ENCODE results near the gene MMP13. TPM values are rescaled to one million over a fixed set of nuclear protein-coding genes. Genes with fewer than 3 reads are reported as not detected.
"Not testable (repeated sequence)": the region's sequence is repeated elsewhere in the genome, so short reads cannot be mapped to it uniquely, and the experiment has no call there.

Gene MMP13
- total RNA-seq, result 1 to 10 TPM; 1.5 to 1.7 TPM
- under 1 TPM in 1 of 2 donors, not detected in 1; 0.08 TPM for polyA plus RNA-seq (ENCODE audit: insufficient read length in 2 of 2)
- long read RNA-seq, donor 1, result 0 reads
- long read RNA-seq, donor 2, result 0 reads
- long read RNA-seq, donor 3, result 0 reads
- long read RNA-seq, donor 4, result 0 reads

GRCh38 chr11:102955624-102956023 lies at the start of gene MMP13:
Gene MMP13, minus strand, starts transcription at chr11:102955732. Its CDS starts 27 bp downstream, at chr11:102955705.
- Histone ChIP-seq H3K27me3 (ENCODE audit: control insufficient read depth, insufficient read depth, low read length) (no peaks in the 10 kb centered on the region), H3K4me3 (ENCODE audit: low read depth, low read length) (no peak within 1 kb of the TSS), H3K27ac (ENCODE audit: low read depth, low read length) (no peak within 1 kb of the TSS), H3K36me3 (ENCODE audit: control insufficient read depth, insufficient read depth, low read length) (no peaks in the 10 kb centered on the region), H3K4me1 (ENCODE audit: control insufficient read depth, insufficient read depth, low read length) (no peaks in the 10 kb centered on the region), H3K9me3 (ENCODE audit: control insufficient read depth, insufficient read depth, low read length) (no peaks in the 10 kb centered on the region)
- no peak for DNase-seq (ENCODE audit: low read depth in 4 of 6, low spot score in 6 of 6)
- WGBS (ENCODE audit: insufficient coverage), result 100% methylated on average over 3 of the region's 6 CpGs

DNA sequence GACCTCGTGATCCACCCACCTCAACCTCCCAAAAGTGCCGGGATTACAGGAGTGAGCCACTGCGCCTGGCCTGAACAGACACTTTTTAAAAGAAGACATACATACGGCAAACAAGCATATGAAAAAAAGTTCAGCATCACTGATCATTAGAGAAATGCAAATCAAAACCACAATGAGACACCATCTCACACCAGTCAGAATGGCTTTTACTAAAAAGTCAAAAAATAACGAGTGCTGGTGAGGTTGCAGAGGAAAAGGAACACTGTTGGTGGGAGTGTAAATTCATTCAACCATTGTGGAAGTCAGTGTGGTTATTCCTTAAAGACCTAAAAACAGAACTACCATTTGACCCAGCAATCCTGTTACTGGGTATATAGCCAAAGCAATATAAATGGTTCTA lies 48.7 kb upstream of the MMP13 start:
- not testable (repeated sequence) for H3K4me1 ChIP-seq (ENCODE audit: control insufficient read depth, insufficient read depth, low read length); H3K27ac ChIP-seq (ENCODE audit: low read depth, low read length); H3K27me3 ChIP-seq (ENCODE audit: control insufficient read depth, insufficient read depth, low read length); H3K4me3 ChIP-seq (ENCODE audit: low read depth, low read length); H3K9me3 ChIP-seq (ENCODE audit: control insufficient read depth, insufficient read depth, low read length); H3K36me3 ChIP-seq (ENCODE audit: control insufficient read depth, insufficient read depth, low read length); DNase-seq (ENCODE audit: low read depth in 4 of 6, low spot score in 6 of 6)
- 100% methylated on average over 1 of the region's 5 CpGs for WGBS (ENCODE audit: insufficient coverage)

DNA sequence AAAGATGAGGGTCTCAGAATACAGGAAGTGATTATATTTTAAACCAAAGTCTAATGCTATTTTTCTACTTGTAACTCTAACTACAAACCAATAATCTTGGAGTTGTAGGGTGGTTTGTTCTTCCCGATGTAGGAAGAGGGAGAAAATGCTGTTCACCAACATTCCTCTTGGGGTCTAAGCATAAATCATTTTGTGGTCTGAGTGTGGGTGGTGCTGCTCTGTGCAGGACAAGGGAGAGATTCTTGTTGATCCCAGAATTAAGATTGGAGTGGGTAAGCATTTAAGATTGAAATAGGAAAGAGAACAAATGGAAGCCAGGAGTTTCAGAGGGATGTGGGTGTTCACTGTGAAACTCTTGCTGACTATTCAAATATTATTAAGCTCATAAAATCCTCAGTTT lies 38.6 kb upstream of the MMP13 start:
- Histone ChIP-seq H3K9me3 (ENCODE audit: control insufficient read depth, insufficient read depth, low read length) (no peaks in the 10 kb centered on the region), H3K36me3 (ENCODE audit: control insufficient read depth, insufficient read depth, low read length) (no peaks in the 10 kb centered on the region), H3K4me3 (ENCODE audit: low read depth, low read length) (no peak overlapping the region), H3K27me3 (ENCODE audit: control insufficient read depth, insufficient read depth, low read length) (no peaks in the 10 kb centered on the region), H3K27ac (ENCODE audit: low read depth, low read length) (no peak overlapping the region), H3K4me1 (ENCODE audit: control insufficient read depth, insufficient read depth, low read length) (no peaks in the 10 kb centered on the region)
- no peak for DNase-seq (ENCODE audit: low read depth in 4 of 6, low spot score in 6 of 6)
- WGBS (ENCODE audit: insufficient coverage), result no CpG with 5 or more reads among the region's 1 CpG

DNA sequence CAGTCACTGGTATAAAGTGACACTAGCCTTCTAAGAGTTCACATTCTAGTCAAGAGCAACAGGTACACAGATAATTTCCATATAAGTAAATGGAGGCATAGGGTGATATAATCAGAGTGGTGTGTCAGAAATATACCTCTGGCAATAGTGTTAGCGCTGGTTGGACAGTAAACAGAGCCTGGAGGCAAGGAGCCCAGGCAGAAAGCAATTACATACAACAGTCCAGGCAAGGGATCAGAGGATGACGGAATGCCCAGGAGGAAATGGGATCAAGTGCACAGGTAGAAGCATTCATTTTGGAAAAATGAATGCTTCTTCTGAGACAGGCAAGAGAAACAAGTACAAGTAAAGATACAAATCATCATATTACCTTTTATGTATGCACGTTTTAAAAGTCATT lies 36.2 kb upstream of the MMP13 start:
- Histone ChIP-seq H3K27ac (ENCODE audit: low read depth, low read length) (no peak overlapping the region), H3K27me3 (ENCODE audit: control insufficient read depth, insufficient read depth, low read length) (no peaks in the 10 kb centered on the region), H3K4me1 (ENCODE audit: control insufficient read depth, insufficient read depth, low read length) (no peaks in the 10 kb centered on the region), H3K36me3 (ENCODE audit: control insufficient read depth, insufficient read depth, low read length) (no peaks in the 10 kb centered on the region), H3K9me3 (ENCODE audit: control insufficient read depth, insufficient read depth, low read length) (no peaks in the 10 kb centered on the region), H3K4me3 (ENCODE audit: low read depth, low read length) (no peak overlapping the region)
- no CpG with 5 or more reads among the region's 3 CpGs for WGBS (ENCODE audit: insufficient coverage)
- no peak for DNase-seq (ENCODE audit: low read depth in 4 of 6, low spot score in 6 of 6)

- no peak for DNase-seq (ENCODE audit: low read depth in 4 of 6, low spot score in 6 of 6)
- no peaks in the 10 kb centered on the region for H3K4me1 ChIP-seq (ENCODE audit: control insufficient read depth, insufficient read depth, low read length)
- H3K27me3 ChIP-seq (ENCODE audit: control insufficient read depth, insufficient read depth, low read length), result no peaks in the 10 kb centered on the region
- 100% methylated on average over 1 of the region's 3 CpGs for WGBS (ENCODE audit: insufficient coverage)
- H3K27ac ChIP-seq (ENCODE audit: low read depth, low read length), result no peak overlapping the region
- no peak overlapping the region for H3K4me3 ChIP-seq (ENCODE audit: low read depth, low read length)
- no peaks in the 10 kb centered on the region for H3K9me3 ChIP-seq (ENCODE audit: control insufficient read depth, insufficient read depth, low read length)
- H3K36me3 ChIP-seq (ENCODE audit: control insufficient read depth, insufficient read depth, low read length), result no peaks in the 10 kb centered on the region
Observed at GRCh38 chr11:102990145-102990544, 34.6 kb upstream of the MMP13 start.

DNA sequence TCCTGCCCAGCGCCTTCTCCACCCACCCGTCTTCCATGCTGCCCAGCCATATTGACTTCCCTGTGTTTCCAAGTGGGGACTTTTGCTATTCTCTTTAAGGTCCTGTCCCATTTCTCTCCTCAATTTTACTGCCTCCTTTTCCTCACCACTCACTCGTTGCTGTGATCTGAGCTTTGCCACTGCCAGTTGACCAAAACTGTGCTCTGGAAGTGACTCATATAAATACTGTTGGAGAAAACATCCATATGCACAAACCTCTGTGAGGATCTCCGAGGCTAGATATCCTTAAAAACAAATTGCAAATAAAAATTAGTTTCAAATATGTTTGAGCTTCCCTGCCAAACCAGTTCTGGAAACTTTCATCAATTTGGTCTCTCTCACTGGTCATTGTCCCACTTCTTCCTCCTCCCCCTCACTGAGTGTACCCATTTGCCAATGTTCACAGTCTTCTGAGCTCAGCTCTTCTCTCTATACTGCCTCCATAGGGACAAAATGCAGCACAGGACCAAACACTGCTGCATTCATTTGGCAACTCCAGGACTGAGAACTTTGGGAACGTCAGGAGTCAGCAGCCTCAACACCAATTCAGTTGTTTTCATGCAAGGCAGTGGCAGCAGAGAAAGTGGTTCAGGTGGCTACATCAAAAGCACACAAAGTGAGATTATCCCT lies 34.0 kb upstream of the MMP13 start:
- Histone ChIP-seq H3K4me3 (ENCODE audit: low read depth, low read length) (no peak overlapping the region), H3K27me3 (ENCODE audit: control insufficient read depth, insufficient read depth, low read length) (no peaks in the 10 kb centered on the region), H3K9me3 (ENCODE audit: control insufficient read depth, insufficient read depth, low read length) (no peaks in the 10 kb centered on the region), H3K36me3 (ENCODE audit: control insufficient read depth, insufficient read depth, low read length) (no peaks in the 10 kb centered on the region), H3K27ac (ENCODE audit: low read depth, low read length) (no peak overlapping the region), H3K4me1 (ENCODE audit: control insufficient read depth, insufficient read depth, low read length) (no peaks in the 10 kb centered on the region)
- DNase-seq (ENCODE audit: low read depth in 4 of 6, low spot score in 6 of 6), result no peak
- WGBS (ENCODE audit: insufficient coverage), result 67% methylated on average over 3 of the region's 5 CpGs

DNA sequence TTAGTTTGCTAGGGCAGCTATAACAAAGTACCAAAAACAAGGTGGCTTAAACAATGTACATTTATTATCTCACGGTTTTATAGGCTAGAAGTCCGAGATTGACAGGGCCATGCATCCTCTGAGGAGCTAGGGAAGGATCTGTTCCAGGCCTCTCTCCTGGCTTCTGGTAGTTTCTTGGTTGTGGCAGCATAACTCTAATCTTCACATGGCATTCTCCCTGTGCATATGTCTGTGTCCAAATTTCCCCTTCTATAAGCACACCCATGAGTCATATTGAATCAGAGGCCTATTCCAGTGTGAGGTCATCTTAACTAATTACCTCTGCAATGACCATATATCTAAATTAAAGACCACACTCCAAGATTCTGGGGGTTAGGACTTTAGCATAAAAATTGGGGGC lies 31.3 kb upstream of the MMP13 start:
- H3K4me3 ChIP-seq (ENCODE audit: low read depth, low read length), result no peak overlapping the region
- WGBS (ENCODE audit: insufficient coverage), result no CpG with 5 or more reads among the region's 2 CpGs
- no peaks in the 10 kb centered on the region for H3K4me1 ChIP-seq (ENCODE audit: control insufficient read depth, insufficient read depth, low read length)
- H3K9me3 ChIP-seq (ENCODE audit: control insufficient read depth, insufficient read depth, low read length), result no peaks in the 10 kb centered on the region
- H3K36me3 ChIP-seq (ENCODE audit: control insufficient read depth, insufficient read depth, low read length), result no peaks in the 10 kb centered on the region
- DNase-seq (ENCODE audit: low read depth in 4 of 6, low spot score in 6 of 6), result no peak
- no peaks in the 10 kb centered on the region for H3K27me3 ChIP-seq (ENCODE audit: control insufficient read depth, insufficient read depth, low read length)
- H3K27ac ChIP-seq (ENCODE audit: low read depth, low read length), result no peak overlapping the region

DNA sequence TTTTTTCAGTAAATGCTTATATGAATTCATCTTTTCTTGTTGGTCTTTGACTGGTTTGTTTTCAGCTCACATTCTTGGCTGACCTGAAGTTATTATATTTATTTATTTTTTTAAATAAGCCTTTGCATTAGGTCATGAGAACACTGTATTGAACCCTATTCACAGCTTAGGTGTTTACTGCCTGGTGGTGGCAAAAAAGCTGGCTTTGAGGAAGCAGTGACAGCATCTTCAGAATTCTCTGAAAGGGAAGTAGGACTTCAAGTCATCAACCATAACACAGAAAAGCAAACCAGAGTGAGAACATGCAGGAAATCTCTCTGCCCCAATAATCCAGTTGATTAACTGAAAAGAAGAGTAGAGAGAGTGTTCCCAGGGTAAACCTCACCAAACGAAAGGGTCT lies 30.3 kb upstream of the MMP13 start:
- Histone ChIP-seq H3K27ac (ENCODE audit: low read depth, low read length) (no peak overlapping the region), H3K4me3 (ENCODE audit: low read depth, low read length) (no peak overlapping the region), H3K36me3 (ENCODE audit: control insufficient read depth, insufficient read depth, low read length) (no peaks in the 10 kb centered on the region), H3K9me3 (ENCODE audit: control insufficient read depth, insufficient read depth, low read length) (no peaks in the 10 kb centered on the region), H3K4me1 (ENCODE audit: control insufficient read depth, insufficient read depth, low read length) (no peaks in the 10 kb centered on the region), H3K27me3 (ENCODE audit: control insufficient read depth, insufficient read depth, low read length) (no peaks in the 10 kb centered on the region)
- no peak for DNase-seq (ENCODE audit: low read depth in 4 of 6, low spot score in 6 of 6)
- no CpG with 5 or more reads among the region's 1 CpG for WGBS (ENCODE audit: insufficient coverage)

DNA sequence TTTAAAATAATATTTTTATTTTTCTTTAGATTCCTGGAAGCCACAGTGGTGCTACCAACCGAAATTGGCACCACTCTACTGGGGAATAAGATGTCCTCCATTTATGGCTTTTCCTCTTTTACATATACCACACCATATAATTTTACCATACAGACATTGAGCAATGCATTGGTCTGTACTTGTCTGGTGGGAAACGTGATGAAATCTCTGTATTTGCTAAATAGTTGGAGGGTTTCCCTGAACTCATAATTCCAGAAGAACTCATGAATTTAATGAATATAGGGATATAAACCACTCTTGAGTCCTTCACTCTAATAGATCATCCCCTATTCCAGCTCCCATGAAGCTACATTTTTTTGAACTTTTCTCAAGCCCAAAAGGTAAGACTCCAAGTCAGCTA lies 28.0 kb upstream of the MMP13 start:
- H3K27ac ChIP-seq (ENCODE audit: low read depth, low read length), result no peak overlapping the region
- H3K36me3 ChIP-seq (ENCODE audit: control insufficient read depth, insufficient read depth, low read length), result no peaks in the 10 kb centered on the region
- no CpG with 5 or more reads among the region's 2 CpGs for WGBS (ENCODE audit: insufficient coverage)

DNA sequence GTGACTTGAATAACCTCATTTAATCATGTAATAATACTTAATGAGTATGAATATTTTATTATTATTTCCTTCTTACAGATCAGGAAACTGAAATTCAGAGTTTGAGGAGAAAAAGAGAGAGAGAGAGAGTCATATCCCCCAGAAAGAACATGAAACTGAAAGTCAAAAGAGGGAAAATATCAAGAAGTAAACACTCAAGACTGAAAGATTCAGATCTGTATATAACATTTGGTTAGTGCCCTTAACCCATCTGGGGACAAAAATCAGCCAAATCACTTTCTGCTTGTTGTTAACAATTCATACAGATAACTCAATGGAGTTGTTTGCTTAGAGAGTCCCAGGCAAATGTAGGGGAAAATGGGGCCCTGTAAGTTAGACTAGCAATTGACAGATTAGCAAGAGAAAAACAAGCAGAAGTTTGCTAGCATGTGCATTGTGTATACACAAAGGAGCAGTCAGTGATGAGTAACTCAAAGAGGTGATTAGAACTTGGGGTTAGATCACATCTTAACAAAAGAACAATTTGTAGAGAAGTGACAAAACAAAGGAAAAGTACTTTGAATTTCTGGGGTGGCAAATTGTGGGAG lies 25.9 kb upstream of the MMP13 start:
- no peak overlapping the region for H3K27ac ChIP-seq (ENCODE audit: low read depth, low read length)
- H3K27me3 ChIP-seq (ENCODE audit: control insufficient read depth, insufficient read depth, low read length), result no peaks in the 10 kb centered on the region

More for the DNA sequence above, 28.0 kb upstream of the MMP13 start:
- Histone ChIP-seq H3K27me3 (ENCODE audit: control insufficient read depth, insufficient read depth, low read length) (no peaks in the 10 kb centered on the region), H3K4me1 (ENCODE audit: control insufficient read depth, insufficient read depth, low read length) (no peaks in the 10 kb centered on the region), H3K4me3 (ENCODE audit: low read depth, low read length) (no peak overlapping the region), H3K9me3 (ENCODE audit: control insufficient read depth, insufficient read depth, low read length) (peaks cover 2% of the 10 kb centered on the region)
- DNase-seq (ENCODE audit: low read depth in 4 of 6, low spot score in 6 of 6), result no peak

More for the DNA sequence above, 25.9 kb upstream of the MMP13 start:
- Histone ChIP-seq H3K36me3 (ENCODE audit: control insufficient read depth, insufficient read depth, low read length) (no peaks in the 10 kb centered on the region), H3K4me3 (ENCODE audit: low read depth, low read length) (no peak overlapping the region), H3K4me1 (ENCODE audit: control insufficient read depth, insufficient read depth, low read length) (no peaks in the 10 kb centered on the region), H3K9me3 (ENCODE audit: control insufficient read depth, insufficient read depth, low read length) (peaks cover 2% of the 10 kb centered on the region)
- no peak for DNase-seq (ENCODE audit: low read depth in 4 of 6, low spot score in 6 of 6)

Measured in spinal cord (tissue), 10 donors.